Skeletal muscle tissue (tissue), 4 donors: ENCODE data around the gene FCAMR. TPM values are rescaled to one million over a fixed set of nuclear protein-coding genes. Genes with fewer than 3 reads are reported as not detected.

Experiments used
- H3K27ac ChIP-seq: one replicate; pipeline ENCODE4 v1.7.0; 2013; ENCODE audit warnings: mild to moderate bottlenecking, low read depth, low read length, inconsistent platforms
- H3K27me3 ChIP-seq, 3 donors: one replicate each; pipeline ENCODE4 v1.7.0; 2013; ENCODE audit warnings: low read length in 3 of 3; ENCODE audit not compliant: control insufficient read depth in 3 of 3, insufficient read depth in 3 of 3
- H3K36me3 ChIP-seq, 3 donors: one replicate each; pipeline ENCODE4 v1.7.0; 2013; ENCODE audit warnings: low read length in 3 of 3; ENCODE audit not compliant: control insufficient read depth in 3 of 3, insufficient read depth in 3 of 3
- H3K4me1 ChIP-seq, 3 donors: one replicate each; pipeline ENCODE4 v1.7.0; 2013; ENCODE audit warnings: low read length in 3 of 3, mild to moderate bottlenecking in 3 of 3; ENCODE audit not compliant: control insufficient read depth in 3 of 3, insufficient read depth in 3 of 3
- H3K4me3 ChIP-seq, 3 donors: one replicate each; pipeline ENCODE4 v1.7.0; 2013; ENCODE audit warnings: low read length in 3 of 3
- H3K9ac ChIP-seq, 3 donors: one replicate each; pipeline ENCODE4 v1.7.0; 2013; ENCODE audit warnings: low read length in 3 of 3, mild to moderate bottlenecking in 3 of 3, moderate library complexity in 2 of 3, low read depth in 1 of 3
- H3K9me3 ChIP-seq, 3 donors: one replicate each; pipeline ENCODE4 v1.7.0; 2013; ENCODE audit warnings: low read length in 3 of 3; ENCODE audit not compliant: control insufficient read depth in 3 of 3
- total RNA-seq: library from RNA; depleted of rRNA; stranded (reverse); fragments of >200 nt; gene quantifications from one replicate; pipeline ENCODE4 v1.2.3, GENCODE V29; 2014
- donor health status: Osteomylitis.

The FCAMR gene
- total RNA-seq, 1 donor from 2014 or later = not detected

- Histone ChIP-seq H3K27me3 (peaks cover 0 to 12% (median 6%) of the 10 kb centered on the region in 3 donors), H3K4me3 (no peak overlapping the region), H3K9ac (no peak overlapping the region), H3K4me1 (no peaks in the 10 kb centered on the region), H3K36me3 (no peaks in the 10 kb centered on the region), H3K27ac (no peak overlapping the region), H3K9me3 (no peaks in the 10 kb centered on the region)
Observed at GRCh38 chr1:206951318-206952100, 18.8 kb downstream of the FCAMR start.

- no peaks in the 10 kb centered on the region for H3K4me1 ChIP-seq
- no peaks in the 10 kb centered on the region for H3K36me3 ChIP-seq
- no peaks in the 10 kb centered on the region for H3K9me3 ChIP-seq
Observed at GRCh38 chr1:206949641-206950040, 20.6 kb downstream of the FCAMR start.

GRCh38 chr1:206949208-206949607 lies 21.1 kb downstream of the FCAMR start:
- Histone ChIP-seq H3K27ac (no peak overlapping the region), H3K36me3 (no peaks in the 10 kb centered on the region), H3K27me3 (peaks cover 8 to 26% (median 25%) of the 10 kb centered on the region in 3 donors), H3K9me3 (no peaks in the 10 kb centered on the region), H3K4me3 (no peak overlapping the region), H3K9ac (no peak overlapping the region), H3K4me1 (no peaks in the 10 kb centered on the region)

More at GRCh38 chr1:206949641-206950040, 20.6 kb downstream of the FCAMR start:
- no peak overlapping the region for H3K4me3 ChIP-seq
- H3K27me3 ChIP-seq = peaks cover 8 to 26% (median 21%) of the 10 kb centered on the region in 3 donors
- H3K9ac ChIP-seq = no peak overlapping the region
- H3K27ac ChIP-seq = no peak overlapping the region

- H3K36me3 ChIP-seq = no peaks in the 10 kb centered on the region
- H3K4me1 ChIP-seq = no peaks in the 10 kb centered on the region
- no peak overlapping the region for H3K9ac ChIP-seq
- H3K4me3 ChIP-seq = no peak overlapping the region
- H3K9me3 ChIP-seq = no peaks in the 10 kb centered on the region
- peaks cover 11 to 35% (median 28%) of the 10 kb centered on the region in 3 donors for H3K27me3 ChIP-seq
- H3K27ac ChIP-seq = no peak overlapping the region
Observed at GRCh38 chr1:206947255-206947654, 23.0 kb downstream of the FCAMR start.

- Histone ChIP-seq H3K36me3 (no peaks in the 10 kb centered on the region), H3K4me1 (no peaks in the 10 kb centered on the region), H3K9me3 (no peaks in the 10 kb centered on the region), H3K27ac (no peak within 1 kb of the TSS), H3K27me3 (peaks cover 11 to 35% (median 28%) of the 10 kb centered on the region in 3 donors), H3K9ac (no peak within 1 kb of the TSS), H3K4me3 (no peak within 1 kb of the TSS)
Observed at GRCh38 chr1:206946261-206946660, 24.0 kb downstream of the FCAMR start, which contains the start of gene PIGR. Gene PIGR (minus strand): TSS chr1:206946466. CDS start chr1:206940531, 5,935 bp downstream.

- Histone ChIP-seq H3K36me3 (no peaks in the 10 kb centered on the region), H3K9me3 (no peaks in the 10 kb centered on the region), H3K4me3 (no peak overlapping the region), H3K9ac (no peak overlapping the region), H3K27me3 (peaks cover 11 to 35% (median 28%) of the 10 kb centered on the region in 3 donors), H3K27ac (no peak overlapping the region), H3K4me1 (no peaks in the 10 kb centered on the region)
Observed at GRCh38 chr1:206945779-206946178, 24.5 kb downstream of the FCAMR start.

- Histone ChIP-seq H3K4me1 (no peaks in the 10 kb centered on the region), H3K9ac (no peak overlapping the region), H3K4me3 (no peak overlapping the region), H3K36me3 (no peaks in the 10 kb centered on the region), H3K27ac (no peak overlapping the region), H3K27me3 (peaks cover 11 to 35% (median 28%) of the 10 kb centered on the region in 3 donors), H3K9me3 (no peaks in the 10 kb centered on the region)
Observed at GRCh38 chr1:206944703-206945102, 25.6 kb downstream of the FCAMR start.

- Histone ChIP-seq H3K36me3 (no peaks in the 10 kb centered on the region), H3K4me3 (no peak overlapping the region), H3K9ac (no peak overlapping the region), H3K27ac (no peak overlapping the region), H3K27me3 (peaks cover 11 to 27% (median 25%) of the 10 kb centered on the region in 3 donors), H3K4me1 (no peaks in the 10 kb centered on the region), H3K9me3 (no peaks in the 10 kb centered on the region)
Observed at GRCh38 chr1:206941766-206942418, 28.4 kb downstream of the FCAMR start.

GRCh38 chr1:206940588-206940936 lies 29.7 kb downstream of the FCAMR start:
- H3K27me3 ChIP-seq = peaks cover 7 to 17% (median 15%) of the 10 kb centered on the region in 3 donors
- H3K36me3 ChIP-seq = no peaks in the 10 kb centered on the region
- no peak overlapping the region for H3K4me3 ChIP-seq
- H3K9me3 ChIP-seq = no peaks in the 10 kb centered on the region
- no peaks in the 10 kb centered on the region for H3K4me1 ChIP-seq
- no peak overlapping the region for H3K27ac ChIP-seq
- no peak overlapping the region for H3K9ac ChIP-seq
